Ishikawa (cell line): ENCODE data around the gene CEACAM6.

ENCODE experiments used
- CEBPB ChIP-seq: IDR thresholded peaks from 2 replicates; pipeline ENCODE4 v1.6.1; 2012
- CREB1 ChIP-seq: IDR thresholded peaks from 2 replicates; pipeline ENCODE4 v1.6.1; 2012; ENCODE audit warnings: low read depth
- EGR1 ChIP-seq: IDR thresholded peaks from 2 replicates; pipeline ENCODE4 v1.6.1; 2012
- EP300 ChIP-seq: IDR thresholded peaks from 2 replicates; pipeline ENCODE4 v1.6.1; 2012; ENCODE audit warnings: borderline replicate concordance
- FOXM1 ChIP-seq: IDR thresholded peaks from 2 replicates; pipeline ENCODE4 v1.6.1; 2012; ENCODE audit warnings: low read depth, borderline replicate concordance
- NFIC ChIP-seq: IDR thresholded peaks from 2 replicates; pipeline ENCODE4 v1.6.1; 2012
- RAD21 ChIP-seq: IDR thresholded peaks from 2 replicates; pipeline ENCODE4 v1.6.1; 2012; ENCODE audit warnings: low read depth
- TAF1 ChIP-seq: IDR thresholded peaks from 2 replicates; pipeline ENCODE4 v1.6.1; 2012; ENCODE audit warnings: low read depth, mild to moderate bottlenecking
- TCF12 ChIP-seq: IDR thresholded peaks from 2 replicates; pipeline ENCODE4 v1.6.1; 2012; ENCODE audit warnings: low read depth
- TEAD4 ChIP-seq: IDR thresholded peaks from 2 replicates; pipeline ENCODE4 v1.6.1; 2012
- YY1 ChIP-seq: IDR thresholded peaks from 2 replicates; pipeline ENCODE4 v1.6.1; 2012; ENCODE audit warnings: low read depth
- ZBTB7A ChIP-seq: IDR thresholded peaks from 2 replicates; pipeline ENCODE4 v1.6.1; 2012; ENCODE audit warnings: low read depth
- TF ChIP-seq, protein P1 (sequence below): IDR thresholded peaks from 2 replicates; pipeline ENCODE4 v1.6.1; 2012
- TF ChIP-seq, protein P2 (sequence below): IDR thresholded peaks from 2 replicates; pipeline ENCODE4 v1.6.1; 2012; ENCODE audit warnings: low read depth, mild to moderate bottlenecking
- TF ChIP-seq, protein P3 (sequence below): IDR thresholded peaks from 2 replicates; pipeline ENCODE4 v1.6.1; 2012

CEACAM6 gene

DNA sequence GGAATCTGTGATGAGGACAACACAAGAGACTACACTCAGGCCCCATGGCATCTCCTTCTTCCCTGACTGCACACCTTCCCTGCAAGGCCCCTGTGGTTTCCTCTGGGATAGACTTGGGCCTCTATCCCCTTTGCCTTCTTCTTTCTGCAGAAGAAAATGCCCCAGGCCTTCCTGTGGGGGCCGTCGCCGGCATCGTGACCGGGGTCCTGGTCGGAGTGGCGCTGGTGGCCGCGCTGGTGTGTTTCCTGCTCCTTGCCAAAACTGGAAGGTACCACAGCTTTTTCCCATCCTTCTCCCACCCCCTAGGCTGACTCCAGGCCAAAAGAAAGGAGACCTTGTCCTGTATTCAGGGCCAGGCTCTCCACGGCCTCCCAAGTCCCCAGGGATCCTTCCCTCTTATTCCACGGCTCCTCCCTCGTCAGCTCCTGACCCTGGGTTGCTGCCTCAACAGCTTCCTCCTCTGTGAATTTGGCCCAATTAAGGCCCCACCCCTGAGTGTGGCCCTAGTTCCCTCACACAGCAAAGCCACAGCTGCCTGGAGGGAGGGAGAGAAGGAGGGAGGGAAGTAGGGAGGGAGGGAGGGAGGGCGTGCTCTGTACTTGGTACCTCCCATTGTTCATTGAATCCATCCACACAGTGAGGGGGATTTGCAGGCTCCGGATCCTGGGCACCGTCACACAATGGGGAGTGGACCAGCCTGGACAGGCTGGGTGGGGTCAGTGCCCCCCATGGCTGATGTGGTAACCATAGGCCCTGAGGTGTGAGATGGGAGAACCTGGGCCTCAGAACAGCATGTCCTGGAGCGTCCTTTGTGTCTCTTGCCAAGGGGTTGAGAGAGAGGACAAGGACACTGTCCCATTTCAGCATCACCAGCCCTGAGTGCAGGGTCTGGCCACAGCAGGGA is 53.6 kb downstream of the CEACAM6 start:
- no peak for TF ChIP-seq TEAD4
- TF ChIP-seq RAD21 = no peak

DNA sequence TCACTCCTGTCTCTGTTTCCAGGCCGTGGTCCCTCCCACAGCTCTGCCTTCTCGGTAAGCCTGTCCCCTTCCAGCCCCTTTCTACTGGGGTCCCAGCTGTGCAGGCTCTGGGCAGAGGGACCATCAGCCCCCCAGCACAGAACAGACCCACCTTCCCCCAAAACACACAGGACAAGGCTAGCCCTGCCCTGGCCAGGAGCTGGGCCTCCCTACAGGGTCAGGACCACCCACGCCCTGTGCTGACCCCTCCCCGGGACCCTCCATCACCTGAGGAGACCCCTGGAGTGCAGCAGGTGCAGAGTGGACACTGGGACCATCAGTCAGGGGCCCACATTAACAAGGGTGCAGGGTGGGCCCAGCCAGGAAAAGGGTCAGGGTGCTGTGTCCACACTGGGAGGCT is 55.0 kb downstream of the CEACAM6 start:
- no peak for TF ChIP-seq TEAD4
- TF ChIP-seq, protein P1, sequence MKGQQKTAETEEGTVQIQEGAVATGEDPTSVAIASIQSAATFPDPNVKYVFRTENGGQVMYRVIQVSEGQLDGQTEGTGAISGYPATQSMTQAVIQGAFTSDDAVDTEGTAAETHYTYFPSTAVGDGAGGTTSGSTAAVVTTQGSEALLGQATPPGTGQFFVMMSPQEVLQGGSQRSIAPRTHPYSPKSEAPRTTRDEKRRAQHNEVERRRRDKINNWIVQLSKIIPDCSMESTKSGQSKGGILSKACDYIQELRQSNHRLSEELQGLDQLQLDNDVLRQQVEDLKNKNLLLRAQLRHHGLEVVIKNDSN = no peak
- TF ChIP-seq, protein P2, sequence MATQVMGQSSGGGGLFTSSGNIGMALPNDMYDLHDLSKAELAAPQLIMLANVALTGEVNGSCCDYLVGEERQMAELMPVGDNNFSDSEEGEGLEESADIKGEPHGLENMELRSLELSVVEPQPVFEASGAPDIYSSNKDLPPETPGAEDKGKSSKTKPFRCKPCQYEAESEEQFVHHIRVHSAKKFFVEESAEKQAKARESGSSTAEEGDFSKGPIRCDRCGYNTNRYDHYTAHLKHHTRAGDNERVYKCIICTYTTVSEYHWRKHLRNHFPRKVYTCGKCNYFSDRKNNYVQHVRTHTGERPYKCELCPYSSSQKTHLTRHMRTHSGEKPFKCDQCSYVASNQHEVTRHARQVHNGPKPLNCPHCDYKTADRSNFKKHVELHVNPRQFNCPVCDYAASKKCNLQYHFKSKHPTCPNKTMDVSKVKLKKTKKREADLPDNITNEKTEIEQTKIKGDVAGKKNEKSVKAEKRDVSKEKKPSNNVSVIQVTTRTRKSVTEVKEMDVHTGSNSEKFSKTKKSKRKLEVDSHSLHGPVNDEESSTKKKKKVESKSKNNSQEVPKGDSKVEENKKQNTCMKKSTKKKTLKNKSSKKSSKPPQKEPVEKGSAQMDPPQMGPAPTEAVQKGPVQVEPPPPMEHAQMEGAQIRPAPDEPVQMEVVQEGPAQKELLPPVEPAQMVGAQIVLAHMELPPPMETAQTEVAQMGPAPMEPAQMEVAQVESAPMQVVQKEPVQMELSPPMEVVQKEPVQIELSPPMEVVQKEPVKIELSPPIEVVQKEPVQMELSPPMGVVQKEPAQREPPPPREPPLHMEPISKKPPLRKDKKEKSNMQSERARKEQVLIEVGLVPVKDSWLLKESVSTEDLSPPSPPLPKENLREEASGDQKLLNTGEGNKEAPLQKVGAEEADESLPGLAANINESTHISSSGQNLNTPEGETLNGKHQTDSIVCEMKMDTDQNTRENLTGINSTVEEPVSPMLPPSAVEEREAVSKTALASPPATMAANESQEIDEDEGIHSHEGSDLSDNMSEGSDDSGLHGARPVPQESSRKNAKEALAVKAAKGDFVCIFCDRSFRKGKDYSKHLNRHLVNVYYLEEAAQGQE = no peak
- TF ChIP-seq EP300 = no peak
- no peak for TF ChIP-seq EGR1

DNA sequence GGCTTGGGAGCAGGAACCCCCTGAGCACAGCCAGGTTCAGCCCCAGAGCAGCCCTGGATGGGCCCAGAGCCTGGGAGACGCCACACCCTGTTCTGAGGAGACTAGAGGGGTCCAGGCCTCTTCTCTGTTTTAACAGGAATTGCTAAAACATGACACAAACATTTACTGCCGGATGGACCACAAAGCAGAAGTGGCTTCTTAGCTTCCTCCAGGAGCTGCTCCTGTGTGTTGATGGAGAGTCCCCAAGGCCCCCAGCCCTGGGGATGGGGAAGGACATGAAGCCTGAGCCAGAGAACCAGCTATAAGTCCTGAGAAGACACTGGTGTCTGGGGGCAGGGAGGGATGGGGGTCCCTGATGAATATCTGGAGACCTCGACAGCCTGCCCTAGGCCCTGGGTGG is 55.7 kb downstream of the CEACAM6 start:
- TF ChIP-seq NFIC (no peak), EGR1 (no peak), FOXM1 (no peak), TAF1 (no peak), CREB1 (no peak), RAD21 (no peak), EP300 (no peak)
- TF ChIP-seq, protein P1 = no peak

DNA sequence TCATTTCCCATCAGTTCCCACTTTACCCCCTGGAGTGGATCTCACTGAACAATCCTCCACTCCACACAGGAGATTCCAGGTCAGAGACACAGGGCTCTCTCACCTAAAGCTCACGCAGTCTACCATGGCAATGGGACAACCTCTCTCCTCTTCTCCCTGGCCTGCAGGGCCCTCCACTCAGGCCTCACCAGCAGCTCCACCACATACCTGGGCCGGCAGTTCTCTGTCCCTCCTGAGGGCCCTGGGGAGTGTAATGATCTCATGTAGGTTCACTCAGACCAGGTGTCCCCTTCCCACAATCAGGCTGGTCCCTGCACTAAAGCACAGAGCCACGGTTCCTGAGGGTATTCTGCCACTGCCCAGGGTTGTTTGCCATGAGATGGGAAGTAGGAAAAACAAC is 56.7 kb downstream of the CEACAM6 start:
- TF ChIP-seq NFIC = no peak
- TF ChIP-seq EGR1 = no peak
- no peak for TF ChIP-seq TAF1
- TF ChIP-seq CEBPB = no peak
- TF ChIP-seq, protein P1 = no peak
- no peak for TF ChIP-seq RAD21
- no peak for TF ChIP-seq FOXM1
- TF ChIP-seq YY1 = no peak
- TF ChIP-seq, protein P2 = no peak
- TF ChIP-seq EP300 = no peak
- TF ChIP-seq TEAD4 = no peak
- no peak for TF ChIP-seq TCF12

DNA sequence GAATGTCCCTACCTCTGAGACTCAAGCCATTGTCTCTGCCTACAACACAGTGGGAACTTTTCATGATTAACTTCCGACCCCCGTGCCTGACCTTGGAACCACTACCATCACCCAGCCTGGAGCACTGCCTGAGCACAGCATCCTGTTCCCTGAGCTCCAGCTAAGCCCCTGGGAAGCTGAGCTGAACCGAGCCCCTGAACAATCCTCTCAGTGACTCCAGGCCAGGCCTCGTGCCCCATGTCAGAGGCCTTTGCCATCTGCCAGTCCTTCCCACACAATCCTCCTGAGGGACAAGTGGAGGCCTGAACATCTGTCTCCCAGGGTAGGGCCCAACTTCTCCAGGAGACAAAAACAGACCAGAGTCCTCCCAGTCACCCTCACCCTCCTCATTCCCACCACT is 58.6 kb downstream of the CEACAM6 start:
- no peak for TF ChIP-seq YY1

DNA sequence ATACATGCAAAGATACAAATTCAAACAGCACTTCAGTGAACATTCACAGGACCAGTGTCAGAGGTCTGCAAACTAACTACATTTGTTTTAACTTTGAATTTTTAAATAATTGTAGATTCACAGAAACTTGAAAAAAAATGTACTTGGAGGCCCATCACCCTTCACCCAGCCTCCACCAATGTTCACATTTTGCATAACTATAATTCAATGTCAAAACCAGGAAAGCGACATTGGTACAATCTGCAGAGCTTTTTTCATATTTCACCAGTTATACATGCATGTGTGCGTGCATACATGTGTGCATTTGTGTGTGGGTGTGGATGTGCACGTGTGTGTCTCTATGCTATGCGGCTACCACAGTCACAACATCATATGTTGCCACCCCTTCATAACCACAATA is 60.0 kb downstream of the CEACAM6 start:
- TF ChIP-seq NFIC (no peak), CEBPB (no peak), TEAD4 (no peak), RAD21 (no peak), ZBTB7A (no peak), EP300 (no peak), CREB1 (no peak), TCF12 (no peak), YY1 (no peak), EGR1 (no peak), TAF1 (no peak), FOXM1 (no peak)
- TF ChIP-seq, protein P2 = no peak
- TF ChIP-seq, protein P3, sequence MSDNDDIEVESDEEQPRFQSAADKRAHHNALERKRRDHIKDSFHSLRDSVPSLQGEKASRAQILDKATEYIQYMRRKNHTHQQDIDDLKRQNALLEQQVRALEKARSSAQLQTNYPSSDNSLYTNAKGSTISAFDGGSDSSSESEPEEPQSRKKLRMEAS = no peak
- TF ChIP-seq, protein P1 = no peak
